HepG2 (cell line): ENCODE data around the gene DERL2. TPM values are rescaled to one million over a fixed set of nuclear protein-coding genes. Genes with fewer than 3 reads are reported as not detected.
A peak's percentile ranks its signal among the peaks of the same experiment; 100 is the strongest.

ENCODE experiments used
- ELF4 ChIP-seq: sonication (generic); formaldehyde crosslinking; IDR thresholded peaks from 2 replicates; pipeline ENCODE4 v1.5.0; 2020; ENCODE audit warnings: missing genetic modification reagents, mild to moderate bottlenecking, moderate library complexity, borderline replicate concordance
- FOXA1 ChIP-seq, 2 experiments: fragments of 450-650 bp in 1 of 2; sonication (generic) in 1 of 2; formaldehyde crosslinking in 1 of 2; IDR thresholded peaks; 2 replicates each; pipeline versions ENCODE4 v1.4.0 to v1.6.1; 2016 to 2020; ENCODE audit warnings: missing genetic modification reagents in 1 of 2
- FOXA3 ChIP-seq: IDR thresholded peaks from 2 replicates; pipeline ENCODE4 v1.6.1; 2016; ENCODE audit warnings: missing genetic modification reagents, missing compliant biosample characterization
- KLF16 ChIP-seq, 2 experiments: sonication (generic) in 1 of 2; formaldehyde crosslinking in 1 of 2; IDR thresholded peaks; 2 replicates each; pipeline versions ENCODE4 v1.6.1 to v1.8.0; 2016 to 2023; ENCODE audit warnings: missing genetic modification reagents in 2 of 2, missing compliant biosample characterization in 1 of 2
- KLF6 ChIP-seq: IDR thresholded peaks from 2 replicates; pipeline ENCODE4 v1.8.0; 2016; ENCODE audit warnings: missing biosample characterization, missing genetic modification reagents
- MAF1 ChIP-seq: sonication (generic); formaldehyde crosslinking; IDR thresholded peaks from 2 replicates; pipeline ENCODE4 v1.5.0; 2020; ENCODE audit warnings: missing genetic modification reagents, borderline replicate concordance
- NCOA5 ChIP-seq: sonication (generic); formaldehyde crosslinking; IDR thresholded peaks from 2 replicates; pipeline ENCODE4 v1.4.0; 2020; ENCODE audit warnings: missing genetic modification reagents
- NFATC3 ChIP-seq: sonication (generic); formaldehyde crosslinking; IDR thresholded peaks from 2 replicates; pipeline ENCODE4 v1.5.1; 2020; ENCODE audit warnings: mild to moderate bottlenecking, missing genetic modification reagents
- NFE2 ChIP-seq: sonication (generic); formaldehyde crosslinking; IDR thresholded peaks from 2 replicates; pipeline ENCODE4 v1.4.0; 2020; ENCODE audit warnings: missing genetic modification reagents
- REPIN1 ChIP-seq: sonication (generic); formaldehyde crosslinking; IDR thresholded peaks from 2 replicates; pipeline ENCODE4 v1.8.0; 2022; ENCODE audit warnings: missing genetic modification reagents, low read depth, mild to moderate bottlenecking, borderline replicate concordance
- SIN3A ChIP-seq: IDR thresholded peaks from 2 replicates; pipeline ENCODE4 v1.6.1; 2011; ENCODE audit warnings: low read depth, mild to moderate bottlenecking, control low read depth, low read length, borderline replicate concordance
- SOX13 ChIP-seq, 3 experiments: fragments of 450-650 bp in 1 of 3; sonication (generic) in 1 of 3; formaldehyde crosslinking in 1 of 3; IDR thresholded peaks in 2 of 3; conservative IDR thresholded peaks in 1 of 3; 2 replicates each; pipeline versions ENCODE4 v1.5.0 to v1.6.1; 2016 to 2020; ENCODE audit warnings: antibody characterized with exemption in 1 of 3, mild to moderate bottlenecking in 1 of 3, missing compliant biosample characterization in 1 of 3, missing genetic modification reagents in 1 of 3, moderate library complexity in 1 of 3
- TFAP4 ChIP-seq: sonication (generic); IDR thresholded peaks from 2 replicates; pipeline ENCODE4 v1.6.1; 2016; ENCODE audit warnings: low read depth, borderline replicate concordance
- ZFP1 ChIP-seq: IDR thresholded peaks from 2 replicates; pipeline ENCODE4 v1.6.1; 2016
- ZKSCAN8 ChIP-seq: IDR thresholded peaks from 2 replicates; pipeline ENCODE4 v1.6.1; 2016; ENCODE audit warnings: borderline replicate concordance, missing genetic modification reagents, missing compliant biosample characterization
- ZNF143 ChIP-seq: sonication (generic); formaldehyde crosslinking; IDR thresholded peaks from 2 replicates; pipeline ENCODE4 v1.4.0; 2020; ENCODE audit warnings: missing genetic modification reagents
- ZNF337 ChIP-seq: sonication (generic); formaldehyde crosslinking; IDR thresholded peaks from 2 replicates; pipeline ENCODE4 v1.5.1; 2020; ENCODE audit warnings: missing genetic modification reagents, low read depth, mild to moderate bottlenecking, borderline replicate concordance
- ZNF549 ChIP-seq: sonication (generic); formaldehyde crosslinking; IDR thresholded peaks from 2 replicates; pipeline ENCODE4 v1.5.0; 2020; ENCODE audit warnings: missing genetic modification reagents
- polyA plus RNA-seq, 8 experiments: library from polyadenylated mRNA; depleted of rRNA in 3 of 8; stranded (reverse) in 7 of 8; unstranded in 1 of 8; fragments of >200 nt; fragmentation: Illumina TruSeq in 4 of 8; extraction: Trizol in 4 of 8; gene quantifications; 2 replicates each; pipeline versions ENCODE4 v1.2.1 to v1.2.3, GENCODE V29; 2011 to 2016; ENCODE audit warnings: low read depth in 4 of 8, missing spikeins in 1 of 8, mixed read lengths in 1 of 8; ENCODE audit not compliant: insufficient read depth in 1 of 8
- total RNA-seq, 5 experiments: library from RNA; depleted of rRNA; stranded (reverse); fragments of >200 nt; fragmentation: Illumina TruSeq; extraction: Trizol; gene quantifications; 2 replicates each; pipeline ENCODE4 v1.2.3, GENCODE V29; 2016; ENCODE audit warnings: low read depth in 1 of 5
- TF ChIP-seq, protein P1 (sequence below): sonication (generic); formaldehyde crosslinking; IDR thresholded peaks from 2 replicates; pipeline ENCODE4 v1.8.1; 2023; ENCODE audit warnings: mild to moderate bottlenecking, missing genetic modification reagents, borderline replicate concordance
- TF ChIP-seq, protein P2 (sequence below): sonication (generic); formaldehyde crosslinking; IDR thresholded peaks from 2 replicates; pipeline ENCODE4 v1.4.0; 2020; ENCODE audit warnings: missing genetic modification reagents

Gene DERL2
- total and polyA plus RNA-seq, 2 of the 13 experiments (the other 11 are each of a cell fraction or from before 2014, with no cell fraction given) = 59.3 to 65.2 TPM

- no peak for TF ChIP-seq NFE2 (CRISPR knock-in tag)
- TF ChIP-seq NFATC3 (CRISPR knock-in tag) = no peak
- TF ChIP-seq ZNF337 (CRISPR knock-in tag) = no peak
- no peak for TF ChIP-seq KLF6 (CRISPR knock-in tag)
- TF ChIP-seq ZFP1 (CRISPR knock-in tag) = peak; percentile 26; the same call in 1 of the 2 replicates
- TF ChIP-seq TFAP4 = peak; percentile 15; the same call in 1 of the 2 replicates
- TF ChIP-seq NCOA5 = no peak
- no peak for TF ChIP-seq FOXA1 (IDR thresholded peaks at IDR 0.05)
- peak; percentile 0; the same call in 1 of the 2 replicates for TF ChIP-seq FOXA1 (CRISPR knock-in tag; IDR thresholded peaks at IDR 0.05)
- no peak for TF ChIP-seq ZNF143
- TF ChIP-seq, protein P1, sequence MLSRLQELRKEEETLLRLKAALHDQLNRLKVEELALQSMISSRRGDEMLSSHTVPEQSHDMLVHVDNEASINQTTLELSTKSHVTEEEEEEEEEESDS (CRISPR knock-in tag) = no peak
- TF ChIP-seq ELF4 (CRISPR knock-in tag) = no peak
- TF ChIP-seq, protein P2, sequence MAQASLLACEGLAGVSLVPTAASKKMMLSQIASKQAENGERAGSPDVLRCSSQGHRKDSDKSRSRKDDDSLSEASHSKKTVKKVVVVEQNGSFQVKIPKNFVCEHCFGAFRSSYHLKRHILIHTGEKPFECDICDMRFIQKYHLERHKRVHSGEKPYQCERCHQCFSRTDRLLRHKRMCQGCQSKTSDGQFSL (CRISPR knock-in tag) = 0 out of 2 replicates have a peak, but pooled peaks have one; percentile 21
- peak; percentile 48; the same call in 1 of the 2 replicates for TF ChIP-seq REPIN1 (CRISPR knock-in tag)
- peak; percentile 40 for TF ChIP-seq SOX13 (IDR thresholded peaks at IDR 0.05)
- peak in 1 of 2 experiments; percentile 75; a peak in 2 of 4 replicates for TF ChIP-seq SOX13 (CRISPR knock-in tag; conservative IDR thresholded peaks at IDR 0.05 in 1 of 2, IDR thresholded peaks at IDR 0.05 in 1 of 2)
- no peak for TF ChIP-seq FOXA3 (CRISPR knock-in tag)
- TF ChIP-seq ZNF549 (CRISPR knock-in tag) = no peak
- TF ChIP-seq MAF1 = no peak
- peak; percentile 73; the same call in 1 of the 2 replicates for TF ChIP-seq SIN3A
- peak in 1 of 2 experiments; percentile 13; a peak in 1 of 4 replicates for TF ChIP-seq KLF16 (CRISPR knock-in tag; IDR thresholded peaks at IDR 0.05)
- TF ChIP-seq ZKSCAN8 (CRISPR knock-in tag) = 0 out of 2 replicates have a peak, but pooled peaks have one; percentile 21
Observed at GRCh38 chr17:5464717-5465507, 21.1 kb downstream of the DERL2 start (continued).
